ENCODE measurements around the gene SLC44A3. TPM values are rescaled to one million over a fixed set of nuclear protein-coding genes. Genes with fewer than 3 reads are reported as not detected.

The SLC44A3 gene
- total and polyA plus RNA-seq, 2 of the 8 experiments (the other 6 are each of a cell fraction or from before 2014, with no cell fraction given), result 4.2 to 5.0 TPM

GRCh38 chr1:94934551-94934950, 114.4 kb downstream of the SLC44A3 start (continued):
- TF ChIP-seq CHD7 (IDR thresholded peaks at IDR 0.05; ENCODE audit: insufficient replicate concordance, low read length) (no peak), BACH1 (IDR thresholded peaks at IDR 0.05; ENCODE audit: low read length) (no peak), CREB1 (IDR thresholded peaks at IDR 0.05) (no peak)

All from H1 (cell line).